Loucy (cell line): Measurements from ENCODE around the gene YOD1.

Experiments used
- H2AFZ ChIP-seq: fragments of 200-600 bp; sonication (generic); 2 replicates; pipeline ENCODE4 v1.6.0; 2016; ENCODE audit warnings: antibody characterized with exemption, mild to moderate bottlenecking, low read length, moderate library complexity
- H3F3A ChIP-seq: fragments of 200-600 bp; 2 replicates; pipeline ENCODE4 v1.6.0; 2016; ENCODE audit warnings: antibody characterized with exemption, low read depth, mild to moderate bottlenecking
- H3K27me3 ChIP-seq: fragments of 200-600 bp; sonication (generic); 2 replicates; pipeline ENCODE4 v1.6.1; 2014; ENCODE audit warnings: low read length, mild to moderate bottlenecking; ENCODE audit not compliant: insufficient read depth, poor library complexity, severe bottlenecking
- H3K36me3 ChIP-seq: fragments of 200-600 bp; sonication (generic); 2 replicates; pipeline ENCODE4 v1.6.1; 2016; ENCODE audit warnings: low read length; ENCODE audit not compliant: insufficient read depth
- H3K4me1 ChIP-seq: fragments of 200-600 bp; sonication (generic); 2 replicates; pipeline ENCODE4 v1.5.1; 2014; ENCODE audit warnings: low read length, mild to moderate bottlenecking; ENCODE audit not compliant: insufficient read depth, poor library complexity, severe bottlenecking
- H3K4me2 ChIP-seq: fragments of 200-600 bp; sonication (generic); 2 replicates; pipeline ENCODE4 v1.6.0; 2014; ENCODE audit warnings: antibody characterized with exemption, low read length, low read depth, mild to moderate bottlenecking; ENCODE audit not compliant: poor library complexity, severe bottlenecking
- H3K4me3 ChIP-seq: fragments of 200-600 bp; sonication (generic); 2 replicates; pipeline ENCODE4 v1.5.1; 2014; ENCODE audit warnings: low read length, mild to moderate bottlenecking, mixed read lengths; ENCODE audit not compliant: poor library complexity, severe bottlenecking
- H3K79me2 ChIP-seq: fragments of 200-600 bp; sonication (generic); 2 replicates; pipeline ENCODE4 v1.6.1; 2014; ENCODE audit warnings: low read length; ENCODE audit not compliant: insufficient read depth
- H3K9ac ChIP-seq: fragments of 200-600 bp; sonication (generic); 2 replicates; pipeline ENCODE4 v1.6.0; 2014; ENCODE audit warnings: mild to moderate bottlenecking, low read depth, low read length, moderate library complexity; ENCODE audit not compliant: poor library complexity, severe bottlenecking
- H3K9me2 ChIP-seq: fragments of 200-600 bp; sonication (generic); replicated peaks from 2 replicates; pipeline ENCODE4 v1.6.1; 2016; ENCODE audit warnings: low read depth, low read length, mixed read lengths
- H3K9me3 ChIP-seq: fragments of 200-600 bp; sonication (generic); 2 replicates; pipeline ENCODE4 v1.6.1; 2014; ENCODE audit warnings: mild to moderate bottlenecking, antibody characterized with exemption, low read length, low read depth; ENCODE audit not compliant: insufficient read depth
- H4K20me1 ChIP-seq: fragments of 200-600 bp; sonication (generic); 2 replicates; pipeline ENCODE4 v1.6.0; 2014; ENCODE audit warnings: antibody characterized with exemption, low read length, mild to moderate bottlenecking; ENCODE audit not compliant: insufficient read depth, poor library complexity, severe bottlenecking
- CTCF ChIP-seq: fragments of 200-600 bp; sonication (generic); conservative IDR thresholded peaks from 2 replicates; pipeline ENCODE4 v1.5.1; 2014; ENCODE audit warnings: mild to moderate bottlenecking, antibody characterized with exemption, low read length
- EZH2phosphoT487 ChIP-seq: fragments of 200-600 bp; IDR thresholded peaks from 2 replicates; pipeline ENCODE4 v1.6.1; 2018; ENCODE audit warnings: antibody characterized with exemption, mild to moderate bottlenecking, moderate library complexity, borderline replicate concordance

YOD1 gene

GRCh38 chr1:207036865-207037264 is 14.1 kb downstream of the YOD1 start:
- Histone ChIP-seq H3K36me3 (no peaks in the 10 kb centered on the region), H3K27me3 (peaks cover 15% of the 10 kb centered on the region), H3K9me3 (no peaks in the 10 kb centered on the region), H3K4me1 (no peaks in the 10 kb centered on the region), H2AFZ (no peak overlapping the region), H3F3A (no peaks in the 10 kb centered on the region), H3K9ac (no peak overlapping the region), H3K9me2 (no peaks in the 10 kb centered on the region), H3K79me2 (no peaks in the 10 kb centered on the region), H3K4me2 (no peak overlapping the region), H3K4me3 (no peak overlapping the region), H4K20me1 (no peaks in the 10 kb centered on the region)
- no peak for TF ChIP-seq EZH2phosphoT487
- no peak for TF ChIP-seq CTCF

GRCh38 chr1:207035877-207036551 is 15.0 kb downstream of the YOD1 start:
- no peaks in the 10 kb centered on the region for H3K9me2 ChIP-seq

GRCh38 chr1:207034998-207035397 is 16.0 kb downstream of the YOD1 start:
- no peaks in the 10 kb centered on the region for H4K20me1 ChIP-seq
- peaks cover 25% of the 10 kb centered on the region for H3K27me3 ChIP-seq
- no peaks in the 10 kb centered on the region for H3K4me1 ChIP-seq
- no peaks in the 10 kb centered on the region for H3K36me3 ChIP-seq
- no peak overlapping the region for H3K4me3 ChIP-seq
- H3K4me2 ChIP-seq, result no peak overlapping the region
- no peaks in the 10 kb centered on the region for H3K9me3 ChIP-seq
- TF ChIP-seq CTCF (no peak), EZH2phosphoT487 (no peak)
- H3K9me2 ChIP-seq, result no peaks in the 10 kb centered on the region
- H3K9ac ChIP-seq, result no peak overlapping the region
- no peak overlapping the region for H2AFZ ChIP-seq
- H3K79me2 ChIP-seq, result no peaks in the 10 kb centered on the region
- H3F3A ChIP-seq, result no peaks in the 10 kb centered on the region

More at GRCh38 chr1:207035877-207036551, 15.0 kb downstream of the YOD1 start:
- Histone ChIP-seq H3K4me1 (no peaks in the 10 kb centered on the region), H3K36me3 (no peaks in the 10 kb centered on the region), H3F3A (no peaks in the 10 kb centered on the region), H3K4me3 (no peak overlapping the region), H3K79me2 (no peaks in the 10 kb centered on the region), H2AFZ (no peak overlapping the region), H3K4me2 (no peak overlapping the region), H3K9me3 (no peaks in the 10 kb centered on the region), H3K27me3 (peaks cover 15% of the 10 kb centered on the region), H4K20me1 (no peaks in the 10 kb centered on the region), H3K9ac (no peak overlapping the region)
- no peak for TF ChIP-seq CTCF
- no peak for TF ChIP-seq EZH2phosphoT487
